CD8-positive, alpha-beta memory T cell (primary cell): ENCODE data around the gene RCN1. TPM values are rescaled to one million over a fixed set of nuclear protein-coding genes. Genes with fewer than 3 reads are reported as not detected.

ENCODE experiments used
- CTCF ChIA-PET: fragments of 350-600 bp; sonication (Branson Sonifier 250); formaldehyde crosslinking; loops from one replicate; lab custom pipeline; 2021; ENCODE audit warnings: antibody characterized with exemption; lab: Charles Lee
- POLR2A ChIA-PET: fragments of 350-600 bp; sonication (Branson Sonifier 250); formaldehyde crosslinking; loops from one replicate; lab custom pipeline; 2021; ENCODE audit warnings: antibody characterized with exemption; lab: Charles Lee
- DNase-seq, 5 donors: peaks; one replicate each; pipeline versions ENCODE4 v3.0.0 to v3.0.0-alpha.2; 2020 to 2022; ENCODE audit warnings: mixed read lengths in 1 of 5
- H3K27ac ChIP-seq: one replicate; pipeline ENCODE4 v1.7.0; 2013; ENCODE audit warnings: low read depth, mild to moderate bottlenecking, low read length, moderate library complexity
- H3K27me3 ChIP-seq: 2 replicates; pipeline ENCODE4 v1.7.0; 2013; ENCODE audit warnings: low read length, mild to moderate bottlenecking; ENCODE audit not compliant: insufficient read depth, poor library complexity, severe bottlenecking
- H3K36me3 ChIP-seq: 2 replicates; pipeline ENCODE4 v1.7.0; 2013; ENCODE audit warnings: mild to moderate bottlenecking, low read length, moderate library complexity; ENCODE audit not compliant: insufficient read depth
- H3K4me1 ChIP-seq: 2 replicates; pipeline ENCODE4 v1.7.0; 2013; ENCODE audit warnings: mild to moderate bottlenecking, low read length, moderate library complexity; ENCODE audit not compliant: insufficient read depth
- H3K4me3 ChIP-seq: 2 replicates; pipeline ENCODE4 v1.7.0; 2013; ENCODE audit warnings: mild to moderate bottlenecking, low read length
- H3K9me3 ChIP-seq: 2 replicates; pipeline ENCODE4 v1.7.0; 2013; ENCODE audit warnings: mild to moderate bottlenecking, low read length
- H3K27ac Mint-ChIP-seq, 8 donors: one replicate each; pipeline ENCODE4 v1.8.0; 2020 to 2021; ENCODE audit warnings: mixed read lengths in 8 of 8, mild to moderate bottlenecking in 6 of 8, inconsistent platforms in 3 of 8, moderate library complexity in 3 of 8
- H3K27me3 Mint-ChIP-seq, 2 donors: one replicate each; pipeline ENCODE4 v1.8.0; 2020 to 2021; ENCODE audit warnings: mixed read lengths in 2 of 2, mild to moderate bottlenecking in 1 of 2, moderate library complexity in 1 of 2
- H3K36me3 Mint-ChIP-seq, 3 donors: one replicate each; pipeline ENCODE4 v1.8.0; 2020 to 2021; ENCODE audit warnings: mixed read lengths in 3 of 3, inconsistent platforms in 1 of 3, mild to moderate bottlenecking in 1 of 3
- H3K4me1 Mint-ChIP-seq, 3 donors: one replicate each; pipeline ENCODE4 v1.8.0; 2020 to 2021; ENCODE audit warnings: mixed read lengths in 3 of 3, inconsistent platforms in 1 of 3, mild to moderate bottlenecking in 1 of 3
- H3K4me3 Mint-ChIP-seq, 7 donors: one replicate each; pipeline ENCODE4 v1.8.0; 2020 to 2021; ENCODE audit warnings: mixed read lengths in 7 of 7, mild to moderate bottlenecking in 6 of 7, moderate library complexity in 4 of 7, inconsistent platforms in 2 of 7
- H3K9me3 Mint-ChIP-seq, 5 donors: one replicate each; pipeline ENCODE4 v1.8.0; 2020 to 2022; ENCODE audit warnings: mixed read lengths in 5 of 5, mild to moderate bottlenecking in 3 of 5, moderate library complexity in 2 of 5, inconsistent platforms in 1 of 5
- polyA plus RNA-seq: library from polyadenylated mRNA; unstranded; fragments of 300-500 nt; fragmentation: Illumina TruSeq; gene quantifications from one replicate; pipeline ENCODE4 v1.2.3, GENCODE V29; 2021
- total RNA-seq, 2 experiments: library from RNA; stranded (reverse); gene quantifications; one replicate each; pipeline ENCODE4 v1.2.3, GENCODE V29; 2021

Gene RCN1
- total RNA-seq: 10 to 100 TPM; 30.9 to 35.1 TPM
- polyA plus RNA-seq: 23.6 TPM

DNA sequence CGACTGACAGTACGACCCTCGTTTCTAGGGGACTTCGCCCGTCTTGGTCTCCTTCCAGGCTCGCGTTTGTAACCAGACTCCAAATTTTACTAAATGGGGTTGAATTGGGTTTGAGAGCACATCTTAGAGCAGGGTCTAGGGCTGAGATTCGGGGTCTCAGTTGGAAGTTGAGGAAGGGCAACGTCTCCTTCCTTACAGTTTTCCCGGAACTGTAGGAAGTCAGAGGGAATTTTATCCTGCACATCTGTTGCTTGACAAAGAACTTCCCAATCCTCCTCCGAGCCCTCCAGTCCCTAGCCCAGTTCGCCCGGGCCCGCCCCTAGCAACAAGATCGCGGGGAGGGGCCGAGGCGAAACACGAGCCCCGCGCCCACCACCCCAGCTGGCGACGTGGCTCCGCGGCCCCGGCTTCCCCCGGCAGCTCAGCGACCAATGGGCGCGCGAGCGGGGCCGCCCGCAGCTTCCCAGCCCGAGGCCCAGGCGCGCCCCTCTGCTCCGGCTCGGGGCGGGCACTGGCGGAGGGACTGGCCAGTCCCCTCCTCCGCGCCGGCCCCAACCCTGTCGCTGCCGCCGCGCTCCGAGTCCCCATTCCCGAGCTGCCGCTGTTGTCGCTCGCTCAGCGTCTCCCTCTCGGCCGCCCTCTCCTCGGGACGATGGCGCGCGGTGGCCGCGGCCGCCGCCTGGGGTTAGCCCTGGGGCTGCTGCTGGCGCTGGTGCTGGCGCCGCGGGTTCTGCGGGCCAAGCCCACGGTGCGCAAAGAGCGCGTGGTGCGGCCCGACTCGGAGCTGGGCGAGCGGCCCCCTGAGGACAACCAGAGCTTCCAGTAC is at the start of gene RCN1:
Gene RCN1 (plus strand): TSS at position 530 of the 826 bp plus-strand sequence. CDS start 123 bp downstream, at position 653.
- Mint-ChIP-seq H3K27me3 (peaks cover 2 to 7% of the 10 kb centered on the region in 2 donors), H3K9me3 (no peaks in the 10 kb centered on the region), H3K27ac (peak within 1 kb of the TSS; percentile 43 to 96 (median 86)), H3K36me3 (no peaks in the 10 kb centered on the region), H3K4me3 (peak within 1 kb of the TSS; percentile 81 to 93 (median 87)), H3K4me1 (peaks cover 29 to 33% (median 32%) of the 10 kb centered on the region in 3 donors)
- H3K4me1 ChIP-seq: peaks cover 13% of the 10 kb centered on the region
- no peaks in the 10 kb centered on the region for H3K36me3 ChIP-seq
- no peaks in the 10 kb centered on the region for H3K9me3 ChIP-seq
- CTCF ChIA-PET: interaction anchor here (1.6 to 2.2 kb wide), 2 partner anchors 38 to 85 kb away, joined by 3 to 9 read pairs; no protein-coding TSS in a partner anchor
- peak in 4 of 5 donors; percentile 8 to 49 (median 23) for DNase-seq
- H3K27ac ChIP-seq: peak within 1 kb of the TSS; percentile 67
- H3K27me3 ChIP-seq: no peaks in the 10 kb centered on the region
- POLR2A ChIA-PET: interaction anchor here (0.6 kb wide), 1 partner anchor 10 kb away, joined by 3 read pairs; no protein-coding TSS in a partner anchor
- peak within 1 kb of the TSS; percentile 79 for H3K4me3 ChIP-seq

DNA sequence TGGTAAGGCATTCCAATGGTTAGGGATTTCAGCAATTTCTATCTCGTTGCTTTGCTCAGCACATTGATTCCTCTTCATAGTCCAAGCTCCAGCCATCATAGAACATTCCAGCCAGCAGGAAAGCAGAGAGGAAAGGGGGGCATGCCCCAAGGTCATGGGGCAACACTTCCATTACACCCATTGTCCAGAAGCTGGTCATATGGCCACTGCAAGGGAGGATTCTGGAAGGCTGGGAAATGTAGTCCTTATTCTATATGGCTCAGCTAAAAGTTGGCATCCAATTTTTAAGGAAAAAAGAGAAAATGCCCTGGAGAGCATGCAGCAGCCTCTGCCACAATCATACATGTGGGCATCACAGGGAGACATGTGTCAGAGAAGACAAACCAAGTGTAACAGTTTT is 47.1 kb upstream of the RCN1 start:
- no peak overlapping the region for H3K4me3 ChIP-seq
- no peaks in the 10 kb centered on the region for H3K36me3 ChIP-seq
- no peak overlapping the region for H3K4me3 Mint-ChIP-seq
- H3K36me3 Mint-ChIP-seq: no peaks in the 10 kb centered on the region
- no peak overlapping the region for H3K27ac ChIP-seq
- no peaks in the 10 kb centered on the region for H3K4me1 ChIP-seq
- H3K4me1 Mint-ChIP-seq: no peaks in the 10 kb centered on the region
- no peak overlapping the region for H3K27ac Mint-ChIP-seq
- no peaks in the 10 kb centered on the region for H3K27me3 ChIP-seq
- peaks cover 13 to 31% of the 10 kb centered on the region in 2 donors for H3K27me3 Mint-ChIP-seq
- no peak for DNase-seq
- ChIA-PET POLR2A (no interaction called here), CTCF (no interaction called here)
- H3K9me3 ChIP-seq: no peaks in the 10 kb centered on the region
- H3K9me3 Mint-ChIP-seq: no peaks in the 10 kb centered on the region

DNA sequence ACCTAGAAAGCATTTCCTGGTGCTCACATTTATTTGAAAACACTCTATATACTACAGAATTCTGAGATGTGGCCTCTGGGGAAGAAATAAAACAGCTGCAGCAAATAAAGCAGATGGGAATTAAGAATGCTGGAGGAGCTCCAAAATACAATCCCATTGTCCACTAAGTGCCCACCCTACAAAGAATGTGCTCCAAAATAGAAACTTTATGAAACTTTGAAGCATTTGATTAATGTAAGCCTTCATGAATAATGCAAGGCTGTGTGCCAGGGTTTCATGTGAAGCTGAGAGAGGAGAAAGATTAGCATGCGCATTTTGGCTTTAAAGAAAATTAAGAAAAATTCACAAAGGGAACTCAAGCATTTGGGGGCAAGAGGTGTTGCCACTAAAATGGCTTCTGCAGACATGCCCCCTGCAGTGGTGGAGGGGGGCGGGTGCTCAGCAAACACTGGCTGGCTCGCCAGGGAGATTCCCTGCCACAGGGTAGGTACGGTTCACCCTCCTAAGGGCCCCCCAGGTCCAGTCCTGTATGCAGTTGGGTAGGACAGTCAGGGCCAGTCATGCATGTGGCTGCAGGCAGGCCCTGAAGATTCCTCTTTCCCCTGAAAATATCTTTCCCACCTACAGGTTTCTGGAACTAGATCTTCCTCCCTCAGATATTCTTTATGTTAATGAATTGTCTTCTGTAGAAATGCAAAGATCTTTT is 46.6 kb upstream of the RCN1 start:
- Mint-ChIP-seq H3K36me3 (no peaks in the 10 kb centered on the region), H3K9me3 (no peaks in the 10 kb centered on the region), H3K4me3 (no peak overlapping the region), H3K27me3 (peaks cover 13 to 37% of the 10 kb centered on the region in 2 donors), H3K4me1 (no peaks in the 10 kb centered on the region), H3K27ac (no peak overlapping the region)
- ChIA-PET POLR2A (no interaction called here), CTCF (no interaction called here)
- Histone ChIP-seq H3K9me3 (no peaks in the 10 kb centered on the region), H3K4me1 (no peaks in the 10 kb centered on the region), H3K27me3 (no peaks in the 10 kb centered on the region), H3K36me3 (no peaks in the 10 kb centered on the region), H3K27ac (no peak overlapping the region), H3K4me3 (no peak overlapping the region)
- no peak for DNase-seq

DNA sequence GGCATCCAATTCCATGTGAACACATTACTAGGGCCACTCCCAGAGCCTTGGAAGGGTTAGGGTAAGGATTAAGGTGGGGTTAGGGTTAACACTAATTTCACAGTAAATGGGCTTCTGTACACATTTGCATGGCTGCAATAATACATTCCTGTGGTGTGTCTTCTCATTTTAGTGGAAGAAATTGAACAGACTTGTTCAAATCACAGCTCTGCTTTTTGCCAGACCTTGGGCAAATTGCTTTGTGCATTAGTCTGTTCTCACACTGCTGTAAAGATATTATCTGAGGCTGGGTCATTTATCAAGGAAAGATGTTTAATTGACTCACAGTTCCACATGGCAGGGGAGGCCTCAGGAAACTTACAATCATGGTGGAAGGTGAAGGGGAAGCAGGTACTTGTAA is 45.4 kb upstream of the RCN1 start:
- Histone ChIP-seq H3K4me1 (no peaks in the 10 kb centered on the region), H3K36me3 (no peaks in the 10 kb centered on the region), H3K27me3 (no peaks in the 10 kb centered on the region), H3K27ac (no peak overlapping the region), H3K4me3 (no peak overlapping the region), H3K9me3 (no peaks in the 10 kb centered on the region)
- Mint-ChIP-seq H3K27me3 (peaks cover 18 to 39% of the 10 kb centered on the region in 2 donors), H3K4me1 (no peaks in the 10 kb centered on the region), H3K4me3 (no peak overlapping the region), H3K36me3 (no peaks in the 10 kb centered on the region), H3K27ac (no peak overlapping the region), H3K9me3 (no peaks in the 10 kb centered on the region)
- no peak for DNase-seq
- POLR2A ChIA-PET: no interaction called here
- CTCF ChIA-PET: interaction anchor here (1.5 kb wide), 1 partner anchor 130 kb away, joined by 9 read pairs; no protein-coding TSS in a partner anchor

DNA sequence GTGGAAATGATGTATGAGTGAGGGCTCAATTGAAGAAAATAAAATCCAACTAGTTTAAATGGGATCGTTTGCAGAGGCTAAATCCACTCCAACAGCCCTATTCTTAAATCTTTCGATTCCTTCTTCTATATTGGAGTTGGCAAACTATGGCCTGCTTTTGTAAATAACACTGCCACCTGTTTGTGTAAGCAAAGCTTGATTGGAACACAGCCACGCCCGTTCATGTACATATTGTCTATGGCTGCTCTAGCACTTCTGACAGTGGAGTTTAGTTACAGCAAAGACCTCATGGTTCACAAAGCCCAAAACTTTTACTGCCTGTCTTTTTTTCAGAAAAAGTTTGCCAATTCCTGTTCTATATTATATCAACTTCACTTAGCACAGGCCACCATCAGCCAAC is 40.6 kb upstream of the RCN1 start:
- POLR2A ChIA-PET: no interaction called here
- H3K36me3 Mint-ChIP-seq: no peaks in the 10 kb centered on the region
- H3K27me3 Mint-ChIP-seq: peaks cover 29 to 68% of the 10 kb centered on the region in 2 donors

DNA sequence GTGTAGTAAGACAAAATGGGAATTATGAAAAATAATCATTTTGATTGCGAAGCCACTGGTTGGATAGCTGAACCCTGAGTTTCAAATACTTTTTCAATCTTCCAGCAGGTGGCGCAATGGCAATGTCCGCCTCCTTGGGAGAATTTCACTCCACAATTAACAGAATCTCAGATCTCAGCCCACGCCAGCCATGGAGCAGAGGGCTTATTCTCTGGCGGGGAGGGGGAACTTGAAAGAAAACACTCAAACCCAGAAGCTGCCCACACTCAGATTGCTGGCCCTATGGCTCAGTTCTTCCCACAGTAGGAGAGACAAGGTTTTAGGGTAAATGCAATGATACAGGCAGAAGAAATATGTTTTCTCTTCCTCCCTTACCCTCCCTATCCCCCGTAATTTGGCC is 38.7 kb upstream of the RCN1 start:
- Histone ChIP-seq H3K9me3 (no peaks in the 10 kb centered on the region), H3K27me3 (no peaks in the 10 kb centered on the region), H3K27ac (no peak overlapping the region), H3K4me1 (no peaks in the 10 kb centered on the region), H3K36me3 (no peaks in the 10 kb centered on the region), H3K4me3 (no peak overlapping the region)
- Mint-ChIP-seq H3K4me3 (no peak overlapping the region), H3K27me3 (peaks cover 22 to 68% of the 10 kb centered on the region in 2 donors), H3K27ac (peak overlapping the region in 2 of 8 donors; percentile 8 to 10), H3K9me3 (no peaks in the 10 kb centered on the region), H3K36me3 (no peaks in the 10 kb centered on the region), H3K4me1 (no peaks in the 10 kb centered on the region)
- peak; percentile 21 to 59 (median 36) for DNase-seq
- ChIA-PET CTCF (interaction anchor here (0.7 to 4.2 kb wide), 14 partner anchors 12 to 244 kb away, joined by 3 to 79 read pairs (median 4); no protein-coding TSS in a partner anchor), POLR2A (no interaction called here)

More for the DNA sequence above, 40.6 kb upstream of the RCN1 start:
- Histone ChIP-seq H3K9me3 (no peaks in the 10 kb centered on the region), H3K4me3 (no peak overlapping the region), H3K27me3 (no peaks in the 10 kb centered on the region), H3K36me3 (no peaks in the 10 kb centered on the region), H3K4me1 (no peaks in the 10 kb centered on the region), H3K27ac (no peak overlapping the region)
- no peaks in the 10 kb centered on the region for H3K4me1 Mint-ChIP-seq
- CTCF ChIA-PET: interaction anchor here (4.2 kb wide), 1 partner anchor 127 kb away, joined by 79 read pairs; no protein-coding TSS in a partner anchor
- DNase-seq: no peak
- H3K9me3 Mint-ChIP-seq: no peaks in the 10 kb centered on the region
- H3K4me3 Mint-ChIP-seq: no peak overlapping the region
- no peak overlapping the region for H3K27ac Mint-ChIP-seq

DNA sequence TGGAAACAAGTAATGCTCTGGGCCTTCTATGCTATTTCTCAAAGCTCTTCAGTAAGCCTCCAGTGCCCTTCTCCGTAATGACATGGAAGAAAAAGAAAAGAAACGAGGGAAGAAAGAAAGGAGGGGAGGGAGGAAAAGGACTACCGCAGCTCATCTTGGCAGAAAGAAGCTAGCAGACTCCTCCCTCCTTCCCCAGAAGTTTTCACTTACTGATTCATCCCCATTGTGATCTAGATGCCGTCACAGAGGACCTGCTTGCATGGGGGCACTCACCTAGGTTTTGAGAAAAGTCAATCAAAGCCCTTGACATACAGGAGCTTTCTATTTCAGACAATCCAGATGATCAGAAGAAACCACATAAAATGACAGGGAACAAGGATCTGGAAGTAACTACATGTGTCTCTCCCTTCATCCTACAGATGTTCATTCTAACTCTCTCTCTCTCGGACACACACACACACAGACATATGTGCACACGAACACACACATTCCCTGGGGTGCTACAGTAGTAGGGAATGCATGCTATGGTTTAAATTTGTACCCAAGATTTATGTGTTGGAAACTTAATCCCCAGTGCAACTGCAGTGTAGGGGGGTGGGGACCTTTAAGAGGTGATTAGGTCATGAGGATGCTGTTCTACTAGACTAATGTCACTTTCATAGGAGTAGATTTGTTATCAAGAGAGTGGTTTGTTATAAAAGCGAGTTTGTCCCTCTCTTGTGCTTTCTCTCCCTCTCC is 37.6 kb upstream of the RCN1 start:
- no peak overlapping the region for H3K27ac Mint-ChIP-seq
- no peaks in the 10 kb centered on the region for H3K9me3 Mint-ChIP-seq
- POLR2A ChIA-PET: no interaction called here
- Histone ChIP-seq H3K36me3 (no peaks in the 10 kb centered on the region), H3K27me3 (no peaks in the 10 kb centered on the region), H3K9me3 (no peaks in the 10 kb centered on the region), H3K4me3 (no peak overlapping the region), H3K4me1 (no peaks in the 10 kb centered on the region), H3K27ac (no peak overlapping the region)
- H3K4me1 Mint-ChIP-seq: no peaks in the 10 kb centered on the region
- DNase-seq: no peak
- no peak overlapping the region for H3K4me3 Mint-ChIP-seq
- no peaks in the 10 kb centered on the region for H3K36me3 Mint-ChIP-seq
- CTCF ChIA-PET: interaction anchor here (1.2 to 4.2 kb wide), 8 partner anchors 9 to 131 kb away, joined by 3 to 79 read pairs (median 4); no protein-coding TSS in a partner anchor
- H3K27me3 Mint-ChIP-seq: peaks cover 24 to 67% of the 10 kb centered on the region in 2 donors
